ENCODE results near the gene ACTL9. TPM values are rescaled to one million over a fixed set of nuclear protein-coding genes. Genes with fewer than 3 reads are reported as not detected.

ACTL9 gene
- polyA plus RNA-seq, 2 donors, result not detected

GRCh38 chr19:8688930-8689329 lies 9.7 kb downstream of the ACTL9 start:
- no peaks in the 10 kb centered on the region for H3K4me1 ChIP-seq (ENCODE audit: control insufficient read depth in 2 of 2, insufficient read depth in 2 of 2, low read length in 1 of 2)
- H3K36me3 ChIP-seq (ENCODE audit: control insufficient read depth in 2 of 2, insufficient read depth in 2 of 2, low read length in 1 of 2), result no peaks in the 10 kb centered on the region
- H3K9me3 ChIP-seq (ENCODE audit: control insufficient read depth in 2 of 2, insufficient read depth in 1 of 2, low read depth in 1 of 2, low read length in 1 of 2), result peaks cover 0 to 2% of the 10 kb centered on the region in 2 donors
- H3K27ac ChIP-seq (ENCODE audit: low read depth in 2 of 2, low read length in 1 of 2), result no peak overlapping the region
- 90 to 92% methylated on average over 15 of the region's 15 CpGs for WGBS, 2 donors
- H3K27me3 ChIP-seq (ENCODE audit: control insufficient read depth in 1 of 2, insufficient read depth in 2 of 2, low read length in 2 of 2), result no peaks in the 10 kb centered on the region
- no peak overlapping the region for H3K4me3 ChIP-seq (ENCODE audit: low read depth in 1 of 2, low read length in 2 of 2)

- Histone ChIP-seq H3K36me3 (ENCODE audit: control insufficient read depth in 2 of 2, insufficient read depth in 2 of 2, low read length in 1 of 2) (no peaks in the 10 kb centered on the region), H3K4me3 (ENCODE audit: low read depth in 1 of 2, low read length in 2 of 2) (no peak overlapping the region), H3K27ac (ENCODE audit: low read depth in 2 of 2, low read length in 1 of 2) (no peak overlapping the region), H3K4me1 (ENCODE audit: control insufficient read depth in 2 of 2, insufficient read depth in 2 of 2, low read length in 1 of 2) (no peaks in the 10 kb centered on the region), H3K9me3 (ENCODE audit: control insufficient read depth in 2 of 2, insufficient read depth in 1 of 2, low read depth in 1 of 2, low read length in 1 of 2) (peaks cover 0 to 2% of the 10 kb centered on the region in 2 donors), H3K27me3 (ENCODE audit: control insufficient read depth in 1 of 2, insufficient read depth in 2 of 2, low read length in 2 of 2) (no peaks in the 10 kb centered on the region)
- WGBS, 2 donors, result 47 to 55% methylated on average over 5 of the region's 5 CpGs
These were observed 12.0 kb downstream of the ACTL9 start for GRCh38 chr19:8686549-8686948.

- Histone ChIP-seq H3K4me1 (ENCODE audit: control insufficient read depth in 2 of 2, insufficient read depth in 2 of 2, low read length in 1 of 2) (no peaks in the 10 kb centered on the region), H3K36me3 (ENCODE audit: control insufficient read depth in 2 of 2, insufficient read depth in 2 of 2, low read length in 1 of 2) (no peaks in the 10 kb centered on the region), H3K27me3 (ENCODE audit: control insufficient read depth in 1 of 2, insufficient read depth in 2 of 2, low read length in 2 of 2) (no peaks in the 10 kb centered on the region), H3K9me3 (ENCODE audit: control insufficient read depth in 2 of 2, insufficient read depth in 1 of 2, low read depth in 1 of 2, low read length in 1 of 2) (peaks cover 0 to 2% of the 10 kb centered on the region in 2 donors), H3K27ac (ENCODE audit: low read depth in 2 of 2, low read length in 1 of 2) (no peak overlapping the region), H3K4me3 (ENCODE audit: low read depth in 1 of 2, low read length in 2 of 2) (no peak overlapping the region)
- WGBS, 2 donors, result 57 to 58% methylated on average over 21 of the region's 21 CpGs
These were observed 14.3 kb downstream of the ACTL9 start for GRCh38 chr19:8684001-8684902.

GRCh38 chr19:8682931-8683330 lies 15.7 kb downstream of the ACTL9 start:
- H3K4me1 ChIP-seq (ENCODE audit: control insufficient read depth in 2 of 2, insufficient read depth in 2 of 2, low read length in 1 of 2), result no peaks in the 10 kb centered on the region
- H3K27ac ChIP-seq (ENCODE audit: low read depth in 2 of 2, low read length in 1 of 2), result no peak overlapping the region
- peaks cover 0 to 3% of the 10 kb centered on the region in 2 donors for H3K9me3 ChIP-seq (ENCODE audit: control insufficient read depth in 2 of 2, insufficient read depth in 1 of 2, low read depth in 1 of 2, low read length in 1 of 2)
- no peaks in the 10 kb centered on the region for H3K27me3 ChIP-seq (ENCODE audit: control insufficient read depth in 1 of 2, insufficient read depth in 2 of 2, low read length in 2 of 2)
- H3K4me3 ChIP-seq (ENCODE audit: low read depth in 1 of 2, low read length in 2 of 2), result no peak overlapping the region
- no peaks in the 10 kb centered on the region for H3K36me3 ChIP-seq (ENCODE audit: control insufficient read depth in 2 of 2, insufficient read depth in 2 of 2, low read length in 1 of 2)
- WGBS, 2 donors, result 67 to 69% methylated on average over 1 of the region's 1 CpG

GRCh38 chr19:8682472-8682871 lies 16.1 kb downstream of the ACTL9 start:
- no peak overlapping the region for H3K27ac ChIP-seq (ENCODE audit: low read depth in 2 of 2, low read length in 1 of 2)
- peaks cover 0 to 3% of the 10 kb centered on the region in 2 donors for H3K9me3 ChIP-seq (ENCODE audit: control insufficient read depth in 2 of 2, insufficient read depth in 1 of 2, low read depth in 1 of 2, low read length in 1 of 2)
- 50 to 55% methylated on average over 2 of the region's 2 CpGs for WGBS, 2 donors
- H3K4me1 ChIP-seq (ENCODE audit: control insufficient read depth in 2 of 2, insufficient read depth in 2 of 2, low read length in 1 of 2), result no peaks in the 10 kb centered on the region
- H3K27me3 ChIP-seq (ENCODE audit: control insufficient read depth in 1 of 2, insufficient read depth in 2 of 2, low read length in 2 of 2), result no peaks in the 10 kb centered on the region
- H3K4me3 ChIP-seq (ENCODE audit: low read depth in 1 of 2, low read length in 2 of 2), result no peak overlapping the region
- no peaks in the 10 kb centered on the region for H3K36me3 ChIP-seq (ENCODE audit: control insufficient read depth in 2 of 2, insufficient read depth in 2 of 2, low read length in 1 of 2)

- Histone ChIP-seq H3K36me3 (ENCODE audit: control insufficient read depth in 2 of 2, insufficient read depth in 2 of 2, low read length in 1 of 2) (no peaks in the 10 kb centered on the region), H3K9me3 (ENCODE audit: control insufficient read depth in 2 of 2, insufficient read depth in 1 of 2, low read depth in 1 of 2, low read length in 1 of 2) (peaks cover 0 to 3% of the 10 kb centered on the region in 2 donors), H3K27me3 (ENCODE audit: control insufficient read depth in 1 of 2, insufficient read depth in 2 of 2, low read length in 2 of 2) (no peaks in the 10 kb centered on the region), H3K4me1 (ENCODE audit: control insufficient read depth in 2 of 2, insufficient read depth in 2 of 2, low read length in 1 of 2) (no peaks in the 10 kb centered on the region), H3K4me3 (ENCODE audit: low read depth in 1 of 2, low read length in 2 of 2) (no peak overlapping the region), H3K27ac (ENCODE audit: low read depth in 2 of 2, low read length in 1 of 2) (no peak overlapping the region)
- 69% methylated on average over 2 of the region's 2 CpGs for WGBS, 2 donors
These were observed 17.1 kb downstream of the ACTL9 start for GRCh38 chr19:8681345-8682029.

- Histone ChIP-seq H3K27ac (ENCODE audit: low read depth in 2 of 2, low read length in 1 of 2) (no peak overlapping the region), H3K36me3 (ENCODE audit: control insufficient read depth in 2 of 2, insufficient read depth in 2 of 2, low read length in 1 of 2) (no peaks in the 10 kb centered on the region), H3K4me1 (ENCODE audit: control insufficient read depth in 2 of 2, insufficient read depth in 2 of 2, low read length in 1 of 2) (no peaks in the 10 kb centered on the region), H3K9me3 (ENCODE audit: control insufficient read depth in 2 of 2, insufficient read depth in 1 of 2, low read depth in 1 of 2, low read length in 1 of 2) (peaks cover 0 to 3% of the 10 kb centered on the region in 2 donors), H3K4me3 (ENCODE audit: low read depth in 1 of 2, low read length in 2 of 2) (no peak overlapping the region), H3K27me3 (ENCODE audit: control insufficient read depth in 1 of 2, insufficient read depth in 2 of 2, low read length in 2 of 2) (no peaks in the 10 kb centered on the region)
- WGBS, 2 donors, result 74 to 78% methylated on average over 5 of the region's 5 CpGs
These were observed 17.8 kb downstream of the ACTL9 start for GRCh38 chr19:8680676-8681344.

- Histone ChIP-seq H3K4me3 (ENCODE audit: low read depth in 1 of 2, low read length in 2 of 2) (no peak overlapping the region), H3K4me1 (ENCODE audit: control insufficient read depth in 2 of 2, insufficient read depth in 2 of 2, low read length in 1 of 2) (no peaks in the 10 kb centered on the region)
These were observed 20.3 kb downstream of the ACTL9 start for GRCh38 chr19:8678244-8678807.

GRCh38 chr19:8675066-8675465 lies 23.5 kb downstream of the ACTL9 start:
- H3K4me3 ChIP-seq (ENCODE audit: low read depth in 1 of 2, low read length in 2 of 2), result no peak overlapping the region
- WGBS, 2 donors, result 60 to 79% methylated on average over 3 of the region's 3 CpGs
- peaks cover 0 to 3% of the 10 kb centered on the region in 2 donors for H3K9me3 ChIP-seq (ENCODE audit: control insufficient read depth in 2 of 2, insufficient read depth in 1 of 2, low read depth in 1 of 2, low read length in 1 of 2)
- H3K27me3 ChIP-seq (ENCODE audit: control insufficient read depth in 1 of 2, insufficient read depth in 2 of 2, low read length in 2 of 2), result no peaks in the 10 kb centered on the region
- no peaks in the 10 kb centered on the region for H3K36me3 ChIP-seq (ENCODE audit: control insufficient read depth in 2 of 2, insufficient read depth in 2 of 2, low read length in 1 of 2)
- no peak overlapping the region for H3K27ac ChIP-seq (ENCODE audit: low read depth in 2 of 2, low read length in 1 of 2)
- no peaks in the 10 kb centered on the region for H3K4me1 ChIP-seq (ENCODE audit: control insufficient read depth in 2 of 2, insufficient read depth in 2 of 2, low read length in 1 of 2)

More at GRCh38 chr19:8678244-8678807, 20.3 kb downstream of the ACTL9 start:
- Histone ChIP-seq H3K27ac (ENCODE audit: low read depth in 2 of 2, low read length in 1 of 2) (no peak overlapping the region), H3K36me3 (ENCODE audit: control insufficient read depth in 2 of 2, insufficient read depth in 2 of 2, low read length in 1 of 2) (no peaks in the 10 kb centered on the region), H3K9me3 (ENCODE audit: control insufficient read depth in 2 of 2, insufficient read depth in 1 of 2, low read depth in 1 of 2, low read length in 1 of 2) (peaks cover 0 to 3% of the 10 kb centered on the region in 2 donors), H3K27me3 (ENCODE audit: control insufficient read depth in 1 of 2, insufficient read depth in 2 of 2, low read length in 2 of 2) (no peaks in the 10 kb centered on the region)

Data from esophagus (tissue), 2 donors.